H1 (cell line): ENCODE measurements around the gene TLE4. TPM values are rescaled to one million over a fixed set of nuclear protein-coding genes. Genes with fewer than 3 reads are reported as not detected.

ENCODE experiments used
- TEAD4 ChIP-seq: IDR thresholded peaks from 2 replicates; pipeline ENCODE4 v1.6.1; 2012; ENCODE audit warnings: low read depth, low read length, inconsistent platforms, mixed read lengths
- polyA plus RNA-seq, 7 experiments: library from polyadenylated mRNA; depleted of rRNA in 3 of 7; stranded (reverse) in 5 of 7; unstranded in 2 of 7; fragments of >200 nt in 5 of 7; fragments of 200-250 nt in 2 of 7; gene quantifications; 1 replicate in 5 of 7; 2 replicates in 1 of 7; 4 replicates in 1 of 7; pipeline versions ENCODE4 v1.2.1 to v1.2.3, GENCODE V29; 2011 to 2013; ENCODE audit warnings: missing spikeins in 2 of 7, mixed read lengths in 2 of 7
- total RNA-seq: library from RNA; stranded (reverse); fragmentation: NEBNext Ultra II Directional; extraction: Animal tissue kit (Norgen Biotek cat#: 25700); gene quantifications from 2 replicates; pipeline ENCODE4 v1.2.1, GENCODE V29; 2021

Gene TLE4
- total and polyA plus RNA-seq, 2 of the 8 experiments (the other 6 are each of a cell fraction or from before 2014, with no cell fraction given) = 32.4 to 36.9 TPM

- TF ChIP-seq TEAD4 = peak; percentile 67; the same call in 1 of the 2 replicates
Measured at GRCh38 chr9:79694676-79695400, 123.1 kb downstream of the TLE4 start (continued).
